Body of pancreas (tissue), 4 donors: ENCODE results near the gene CCDC30.

Experiments
- CTCF ChIP-seq, 7 experiments: fragments of 450-650 bp in 4 of 7; fragments of 200-600 bp in 3 of 7; sonication (generic) in 3 of 7; IDR thresholded peaks; one replicate each; pipeline ENCODE4 v1.5.1; 2016 to 2019; ENCODE audit warnings: antibody characterized with exemption in 7 of 7
- POLR2A ChIP-seq, 3 donors: fragments of 450-650 bp; IDR thresholded peaks; one replicate each; pipeline ENCODE4 v1.6.1; 2016; ENCODE audit warnings: antibody characterized with exemption in 3 of 3, mild to moderate bottlenecking in 2 of 3

- no peak for TF ChIP-seq CTCF (IDR thresholded peaks at IDR 0.05)
- TF ChIP-seq POLR2A (IDR thresholded peaks at IDR 0.05) = no peak
These were observed 32.6 kb upstream of the CCDC30 start for GRCh38 chr1:42430286-42431135.
